Measurements from ENCODE around the gene IFNA4.

GRCh38 chr9:21205204-21205603, 17.8 kb upstream of the IFNA4 start:
- TF ChIP-seq, protein P1, sequence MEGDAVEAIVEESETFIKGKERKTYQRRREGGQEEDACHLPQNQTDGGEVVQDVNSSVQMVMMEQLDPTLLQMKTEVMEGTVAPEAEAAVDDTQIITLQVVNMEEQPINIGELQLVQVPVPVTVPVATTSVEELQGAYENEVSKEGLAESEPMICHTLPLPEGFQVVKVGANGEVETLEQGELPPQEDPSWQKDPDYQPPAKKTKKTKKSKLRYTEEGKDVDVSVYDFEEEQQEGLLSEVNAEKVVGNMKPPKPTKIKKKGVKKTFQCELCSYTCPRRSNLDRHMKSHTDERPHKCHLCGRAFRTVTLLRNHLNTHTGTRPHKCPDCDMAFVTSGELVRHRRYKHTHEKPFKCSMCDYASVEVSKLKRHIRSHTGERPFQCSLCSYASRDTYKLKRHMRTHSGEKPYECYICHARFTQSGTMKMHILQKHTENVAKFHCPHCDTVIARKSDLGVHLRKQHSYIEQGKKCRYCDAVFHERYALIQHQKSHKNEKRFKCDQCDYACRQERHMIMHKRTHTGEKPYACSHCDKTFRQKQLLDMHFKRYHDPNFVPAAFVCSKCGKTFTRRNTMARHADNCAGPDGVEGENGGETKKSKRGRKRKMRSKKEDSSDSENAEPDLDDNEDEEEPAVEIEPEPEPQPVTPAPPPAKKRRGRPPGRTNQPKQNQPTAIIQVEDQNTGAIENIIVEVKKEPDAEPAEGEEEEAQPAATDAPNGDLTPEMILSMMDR (IDR thresholded peaks at IDR 0.05) = no peak
- TF ChIP-seq POLR2A (IDR thresholded peaks at IDR 0.05) = no peak

All from upper lobe of left lung (tissue), 4 donors.